ENCODE measurements around the gene CCDC192.

Gene CCDC192

DNA sequence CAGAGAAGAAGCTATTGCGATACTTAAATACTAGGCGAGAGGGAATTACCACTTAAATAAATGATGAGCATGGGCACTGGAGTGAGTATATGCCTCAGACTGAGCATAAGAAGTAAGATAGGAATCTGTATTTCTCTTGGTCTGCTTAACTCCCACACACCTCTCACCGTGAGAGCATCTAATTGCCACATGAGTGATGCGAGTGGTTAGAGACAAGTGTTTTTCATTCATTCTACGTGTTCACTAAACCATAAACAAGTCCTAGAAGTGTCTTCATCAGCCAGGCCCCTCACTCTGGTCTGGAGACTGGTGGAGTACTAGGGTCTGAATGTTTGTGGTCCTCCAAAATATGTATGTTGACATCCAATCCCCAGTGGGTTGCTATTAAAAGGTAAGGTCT is 230.2 kb downstream of the CCDC192 start:
- Mint-ChIP-seq H3K4me3 (no peak overlapping the region), H3K9me3 (no peaks in the 10 kb centered on the region), H3K27ac (no peak overlapping the region), H3K36me3 (no peaks in the 10 kb centered on the region), H3K4me1 (no peaks in the 10 kb centered on the region), H3K27me3 (no peaks in the 10 kb centered on the region)
- ATAC-seq = no peak

DNA sequence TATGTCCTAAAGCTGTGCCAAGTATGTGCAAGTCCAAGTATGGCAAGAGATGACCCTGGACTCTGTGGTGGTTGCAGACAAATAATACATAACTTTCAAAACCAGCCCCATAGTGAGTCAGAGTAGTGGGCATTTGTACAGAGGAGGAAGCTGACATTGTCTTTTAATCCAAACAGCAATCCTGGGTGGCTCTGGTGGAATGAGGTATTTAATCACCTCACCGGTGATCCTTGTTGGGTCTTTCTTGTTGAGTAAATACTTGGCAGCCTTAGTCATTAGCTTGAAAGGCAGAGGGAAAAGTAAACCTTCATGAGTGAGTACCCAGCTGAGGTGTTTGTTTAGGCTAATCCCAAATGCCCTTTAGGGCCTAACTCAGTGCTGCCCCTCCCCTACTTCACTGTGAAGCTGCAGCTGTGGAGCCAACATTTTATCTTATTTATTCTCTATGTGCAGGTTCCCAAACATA is 231.6 kb downstream of the CCDC192 start:
- Mint-ChIP-seq H3K27ac (no peak overlapping the region), H3K9me3 (no peaks in the 10 kb centered on the region), H3K27me3 (no peaks in the 10 kb centered on the region), H3K36me3 (no peaks in the 10 kb centered on the region), H3K4me1 (no peaks in the 10 kb centered on the region), H3K4me3 (no peak overlapping the region)
- no peak for ATAC-seq

DNA sequence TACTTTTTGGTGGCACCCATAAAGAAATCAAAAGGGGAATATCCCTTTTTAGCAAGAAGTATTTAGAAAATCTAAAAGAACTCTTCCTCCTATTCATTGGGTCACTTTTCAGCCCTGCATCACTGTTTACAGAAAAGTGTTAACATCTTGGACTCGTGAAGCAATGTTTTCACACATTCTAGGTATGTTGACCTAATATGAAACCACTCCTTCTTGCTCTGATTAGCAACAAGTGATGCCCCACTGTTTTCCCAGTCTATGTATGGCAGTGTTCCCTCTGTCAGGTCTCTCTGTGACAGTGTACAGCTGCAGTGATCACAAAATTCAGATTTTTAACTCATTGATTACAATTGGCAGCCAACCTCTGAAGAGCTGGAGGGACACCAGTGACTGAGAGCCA is 232.2 kb downstream of the CCDC192 start:
- ATAC-seq = no peak
- no peak overlapping the region for H3K4me3 Mint-ChIP-seq
- no peak overlapping the region for H3K27ac Mint-ChIP-seq
- H3K9me3 Mint-ChIP-seq = no peaks in the 10 kb centered on the region
- H3K36me3 Mint-ChIP-seq = no peaks in the 10 kb centered on the region
- H3K27me3 Mint-ChIP-seq = no peaks in the 10 kb centered on the region
- H3K4me1 Mint-ChIP-seq = no peaks in the 10 kb centered on the region

DNA sequence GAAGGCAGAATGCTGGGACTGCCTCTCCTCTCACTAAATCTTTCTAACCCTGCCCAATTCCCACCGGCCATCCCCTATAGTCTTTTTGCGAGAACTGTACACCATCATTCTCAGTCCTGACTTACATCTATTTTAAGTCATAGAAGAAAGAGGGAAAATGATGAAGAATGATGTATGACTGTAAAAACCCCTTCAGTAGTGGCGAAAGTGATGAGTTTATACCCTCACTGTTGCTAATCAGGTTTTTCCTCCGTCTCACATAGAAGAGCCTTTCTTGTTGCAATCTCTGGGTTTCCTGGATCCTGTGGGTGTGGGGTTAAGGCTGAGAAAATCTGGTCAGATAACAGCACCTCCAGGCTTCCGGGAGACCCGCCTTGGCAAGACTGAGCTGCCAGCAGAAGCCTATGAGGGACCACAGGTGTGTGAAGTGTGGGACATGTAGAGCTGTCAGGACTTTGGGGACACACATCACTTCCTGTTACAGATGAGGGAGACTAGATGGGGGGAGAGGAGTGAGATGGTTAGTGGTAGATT is 233.3 kb downstream of the CCDC192 start:
- Mint-ChIP-seq H3K27me3 (no peaks in the 10 kb centered on the region), H3K4me1 (no peaks in the 10 kb centered on the region), H3K27ac (no peak overlapping the region), H3K9me3 (no peaks in the 10 kb centered on the region), H3K36me3 (peaks cover 7% of the 10 kb centered on the region), H3K4me3 (no peak overlapping the region)
- ATAC-seq = no peak

DNA sequence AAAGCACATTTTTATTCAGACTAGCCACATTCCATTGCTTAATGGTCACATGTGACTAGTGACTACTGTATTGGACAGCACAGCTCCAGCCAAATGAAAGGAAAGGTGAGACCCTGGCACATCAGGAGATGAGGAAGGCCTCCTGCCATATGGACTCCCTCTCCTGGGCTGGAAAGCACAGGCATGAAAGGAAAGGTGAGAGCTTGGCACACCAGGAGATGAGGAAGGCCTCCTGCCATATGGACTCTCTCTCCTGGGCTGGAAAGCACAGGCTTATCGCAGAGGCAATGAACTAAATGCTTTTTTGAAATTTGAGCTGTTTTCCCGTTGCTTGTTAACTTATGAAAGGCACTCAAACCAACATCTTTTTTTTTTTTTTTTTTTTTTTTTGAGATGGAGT is 235.6 kb downstream of the CCDC192 start:
- H3K27me3 Mint-ChIP-seq = no peaks in the 10 kb centered on the region
- no peaks in the 10 kb centered on the region for H3K9me3 Mint-ChIP-seq
- no peak for ATAC-seq
- H3K27ac Mint-ChIP-seq = no peak overlapping the region
- H3K36me3 Mint-ChIP-seq = peaks cover 11% of the 10 kb centered on the region
- H3K4me3 Mint-ChIP-seq = no peak overlapping the region
- no peaks in the 10 kb centered on the region for H3K4me1 Mint-ChIP-seq

DNA sequence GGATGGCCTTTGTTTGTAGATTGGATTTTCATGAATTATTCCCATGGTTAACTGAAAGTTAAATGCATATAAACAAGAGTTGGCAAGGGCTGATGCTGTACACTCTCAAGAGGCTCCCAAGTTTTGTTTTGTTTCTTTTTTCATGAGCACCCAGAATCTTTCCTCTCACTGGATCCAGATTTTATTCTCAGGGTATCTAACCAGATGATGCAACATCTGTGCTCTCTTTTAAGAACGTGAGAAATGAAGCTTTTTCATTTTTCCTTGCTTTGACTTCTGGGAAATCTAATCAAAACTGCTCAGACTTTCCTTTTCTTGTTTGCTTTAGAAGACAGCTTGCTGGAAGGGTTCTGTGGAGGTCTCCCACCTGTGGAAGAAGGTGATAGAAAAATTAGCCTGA is 237.7 kb downstream of the CCDC192 start:
- Mint-ChIP-seq H3K4me1 (no peaks in the 10 kb centered on the region), H3K27ac (no peak overlapping the region), H3K27me3 (no peaks in the 10 kb centered on the region), H3K4me3 (no peak overlapping the region), H3K9me3 (no peaks in the 10 kb centered on the region), H3K36me3 (peaks cover 11% of the 10 kb centered on the region)
- no peak for ATAC-seq

DNA sequence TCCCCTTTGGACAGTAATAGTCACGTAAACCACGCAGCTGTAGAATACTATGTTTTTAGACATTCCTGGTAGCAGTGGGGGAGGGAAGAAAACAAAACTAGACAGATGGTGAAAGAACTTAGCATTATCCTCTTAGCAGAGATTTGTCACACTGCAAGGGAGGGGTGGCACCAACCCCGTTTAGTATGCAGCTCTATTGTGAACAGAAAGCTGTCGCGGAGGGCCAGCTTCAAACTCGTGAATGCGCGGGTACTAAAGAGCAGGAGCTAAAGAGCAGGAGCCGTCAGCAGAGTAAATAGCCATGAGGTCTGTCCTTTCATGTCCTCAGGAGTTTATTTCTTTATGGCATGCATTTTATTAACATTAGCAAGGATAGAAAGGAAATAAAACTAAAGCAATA is 238.5 kb downstream of the CCDC192 start:
- Mint-ChIP-seq H3K4me3 (no peak overlapping the region), H3K27me3 (no peaks in the 10 kb centered on the region), H3K9me3 (no peaks in the 10 kb centered on the region), H3K27ac (no peak overlapping the region), H3K36me3 (peaks cover 11% of the 10 kb centered on the region), H3K4me1 (no peaks in the 10 kb centered on the region)
- ATAC-seq = no peak

DNA sequence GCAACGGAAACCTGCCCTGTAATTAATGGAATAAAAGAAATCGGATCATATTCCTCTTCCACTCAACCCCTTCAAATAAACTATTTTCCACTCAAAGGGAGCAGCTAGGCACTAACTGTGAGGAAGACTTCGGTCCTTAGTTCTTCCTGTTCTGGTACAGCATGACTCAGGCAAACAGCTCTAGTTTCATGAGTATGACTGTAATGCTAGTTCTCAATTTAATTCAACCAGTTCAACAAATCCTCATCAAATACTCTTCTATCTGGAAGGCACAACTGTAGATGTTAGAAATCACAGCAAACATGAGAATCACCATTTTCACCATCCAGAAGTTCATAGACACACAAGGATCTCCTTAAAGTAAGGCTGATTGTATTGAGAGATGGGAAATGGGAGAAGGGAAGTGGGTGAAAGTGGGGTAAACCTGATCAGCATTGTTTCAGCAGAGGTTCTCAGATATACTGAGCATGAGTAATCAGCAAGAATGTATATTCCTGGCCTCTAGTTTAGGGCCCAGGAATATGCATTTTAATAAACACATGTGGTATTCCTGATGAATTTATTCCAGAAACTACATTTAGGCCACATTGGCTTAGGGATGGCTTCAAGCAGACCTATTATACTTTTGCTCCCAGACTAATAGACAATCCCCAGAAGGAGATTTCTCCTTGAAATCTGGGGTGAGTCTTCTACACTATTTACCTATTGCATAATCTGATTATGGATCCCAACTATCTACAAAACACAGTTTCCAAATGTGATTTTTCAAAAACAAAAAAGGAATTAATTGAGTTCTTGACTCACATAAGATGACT is 239.3 kb downstream of the CCDC192 start:
- no peaks in the 10 kb centered on the region for H3K9me3 Mint-ChIP-seq
- no peak for ATAC-seq
- H3K27ac Mint-ChIP-seq = no peak overlapping the region
- H3K27me3 Mint-ChIP-seq = no peaks in the 10 kb centered on the region
- no peaks in the 10 kb centered on the region for H3K4me1 Mint-ChIP-seq
- no peak overlapping the region for H3K4me3 Mint-ChIP-seq
- peaks cover 11% of the 10 kb centered on the region for H3K36me3 Mint-ChIP-seq

DNA sequence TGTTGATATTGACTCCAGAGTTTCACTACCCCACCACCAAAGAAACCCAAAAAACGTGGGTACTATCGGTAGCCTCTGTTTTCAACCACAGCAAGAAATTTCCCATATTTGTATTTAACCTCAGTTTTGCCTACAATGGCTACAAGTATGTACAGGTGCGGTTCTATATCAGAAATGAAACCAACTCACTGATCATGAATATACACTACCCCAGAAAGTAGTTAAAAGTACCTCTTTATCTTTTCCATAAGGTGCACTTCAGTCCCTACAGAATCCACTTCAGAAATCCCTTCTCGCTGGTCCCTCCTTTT is 239.8 kb downstream of the CCDC192 start:
- H3K4me3 Mint-ChIP-seq = no peak overlapping the region

DNA sequence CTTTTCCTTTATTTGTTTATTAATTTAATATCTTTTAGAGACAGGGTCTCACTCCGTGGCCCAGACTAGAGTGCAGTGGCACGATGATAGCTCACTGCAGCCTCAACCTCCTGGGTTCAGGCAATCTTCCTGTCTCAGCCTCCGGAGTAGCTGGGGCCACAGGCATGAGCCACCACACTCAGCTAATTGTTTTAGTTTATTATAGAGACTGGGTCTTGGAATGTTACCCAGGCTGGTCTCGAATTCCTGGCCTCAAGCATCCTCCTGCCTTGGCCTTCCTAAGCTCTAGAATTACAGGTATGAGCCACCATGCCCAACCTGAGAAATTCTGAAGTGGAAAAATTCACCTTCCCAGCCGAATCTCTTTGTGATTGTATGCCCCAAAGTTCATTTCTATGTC is 240.9 kb downstream of the CCDC192 start:
- Mint-ChIP-seq H3K9me3 (no peaks in the 10 kb centered on the region), H3K4me1 (no peaks in the 10 kb centered on the region), H3K36me3 (peaks cover 18% of the 10 kb centered on the region), H3K27me3 (no peaks in the 10 kb centered on the region), H3K4me3 (no peak overlapping the region), H3K27ac (no peak overlapping the region)
- no peak for ATAC-seq

More for the DNA sequence above, 239.8 kb downstream of the CCDC192 start:
- no peaks in the 10 kb centered on the region for H3K27me3 Mint-ChIP-seq
- peaks cover 16% of the 10 kb centered on the region for H3K36me3 Mint-ChIP-seq
- H3K9me3 Mint-ChIP-seq = no peaks in the 10 kb centered on the region
- no peak overlapping the region for H3K27ac Mint-ChIP-seq
- no peak for ATAC-seq
- no peaks in the 10 kb centered on the region for H3K4me1 Mint-ChIP-seq

DNA sequence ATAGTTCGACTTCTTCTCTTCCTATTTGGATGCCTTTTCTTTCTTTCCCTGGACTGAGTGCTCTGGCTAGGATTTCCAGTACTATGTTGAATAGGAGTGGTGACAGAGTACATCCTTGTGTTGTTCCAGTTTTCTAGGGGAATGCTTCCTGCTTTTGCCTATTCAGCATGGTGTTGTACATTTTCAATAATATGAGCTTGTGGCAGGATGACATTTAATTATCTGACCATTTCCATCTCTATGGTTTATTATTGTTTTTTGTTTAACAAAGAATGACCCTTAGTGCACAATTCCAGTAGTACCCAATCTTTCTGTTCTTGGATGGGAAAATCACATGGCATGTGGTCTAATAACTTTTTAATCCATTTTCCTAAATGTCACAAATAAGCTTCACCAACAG is 244.8 kb downstream of the CCDC192 start:
- no peaks in the 10 kb centered on the region for H3K9me3 Mint-ChIP-seq
- H3K27ac Mint-ChIP-seq = no peak overlapping the region
- no peak overlapping the region for H3K4me3 Mint-ChIP-seq
- H3K36me3 Mint-ChIP-seq = peaks cover 18% of the 10 kb centered on the region
- ATAC-seq = no peak
- no peaks in the 10 kb centered on the region for H3K27me3 Mint-ChIP-seq
- H3K4me1 Mint-ChIP-seq = no peaks in the 10 kb centered on the region

DNA sequence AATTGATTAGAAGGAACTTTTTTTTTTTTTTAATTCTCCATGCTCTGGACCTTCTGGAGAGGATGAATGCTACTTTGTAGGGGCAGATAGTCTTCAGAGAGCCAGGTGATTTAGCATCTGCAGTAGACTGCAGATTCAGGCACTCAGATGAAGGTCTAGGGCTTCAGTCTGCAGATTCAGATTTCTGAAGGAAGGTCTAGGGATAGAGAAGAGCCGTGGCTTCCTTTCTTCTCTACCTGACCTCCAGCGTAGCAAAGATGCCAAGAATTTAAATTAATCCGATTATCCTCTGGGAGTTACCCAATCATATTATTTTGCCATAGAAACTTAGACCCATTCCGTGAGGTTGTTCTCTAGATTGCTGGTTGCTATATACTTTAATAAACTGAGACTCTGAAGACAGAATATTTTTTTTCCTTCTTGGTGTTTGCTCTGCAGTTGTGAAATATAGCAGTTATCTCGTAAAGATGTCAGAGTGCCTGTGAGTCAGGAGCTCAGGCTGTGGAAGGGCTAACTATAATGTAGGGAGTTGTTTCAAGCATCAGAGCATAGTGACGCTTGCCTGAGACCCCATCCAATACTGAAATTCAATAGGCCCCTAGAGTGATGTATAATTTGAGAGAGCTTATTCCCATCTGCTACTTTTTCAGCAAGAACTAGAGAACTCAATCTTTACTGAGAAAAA is 247.7 kb downstream of the CCDC192 start:
- Mint-ChIP-seq H3K4me3 (no peak overlapping the region), H3K27me3 (no peaks in the 10 kb centered on the region)

DNA sequence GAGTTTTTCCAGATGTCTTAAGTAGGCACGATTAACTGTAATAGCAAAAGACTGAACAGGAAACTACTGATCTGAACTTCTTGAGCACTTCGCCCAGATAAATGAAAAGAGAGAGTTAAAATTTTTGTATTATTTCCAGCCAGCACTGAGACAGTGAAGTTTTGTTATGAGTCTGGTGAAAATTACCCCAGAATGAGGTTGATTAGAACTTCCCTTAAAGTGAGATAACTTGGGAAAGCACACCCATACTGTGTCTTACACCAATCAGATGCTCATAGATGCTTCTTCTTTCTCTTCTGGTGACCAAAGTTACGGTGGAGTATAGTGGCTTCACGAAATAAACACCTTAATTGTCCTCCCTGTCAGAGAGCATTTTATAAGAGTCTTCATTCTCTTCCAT is 248.6 kb downstream of the CCDC192 start:
- Mint-ChIP-seq H3K36me3 (peaks cover 44% of the 10 kb centered on the region), H3K4me1 (no peaks in the 10 kb centered on the region), H3K27ac (no peak overlapping the region), H3K9me3 (no peaks in the 10 kb centered on the region), H3K4me3 (no peak overlapping the region), H3K27me3 (no peaks in the 10 kb centered on the region)
- no peak for ATAC-seq

More for the DNA sequence above, 247.7 kb downstream of the CCDC192 start:
- no peaks in the 10 kb centered on the region for H3K9me3 Mint-ChIP-seq
- no peaks in the 10 kb centered on the region for H3K4me1 Mint-ChIP-seq
- peaks cover 36% of the 10 kb centered on the region for H3K36me3 Mint-ChIP-seq
- H3K27ac Mint-ChIP-seq = no peak overlapping the region
- ATAC-seq = no peak

DNA sequence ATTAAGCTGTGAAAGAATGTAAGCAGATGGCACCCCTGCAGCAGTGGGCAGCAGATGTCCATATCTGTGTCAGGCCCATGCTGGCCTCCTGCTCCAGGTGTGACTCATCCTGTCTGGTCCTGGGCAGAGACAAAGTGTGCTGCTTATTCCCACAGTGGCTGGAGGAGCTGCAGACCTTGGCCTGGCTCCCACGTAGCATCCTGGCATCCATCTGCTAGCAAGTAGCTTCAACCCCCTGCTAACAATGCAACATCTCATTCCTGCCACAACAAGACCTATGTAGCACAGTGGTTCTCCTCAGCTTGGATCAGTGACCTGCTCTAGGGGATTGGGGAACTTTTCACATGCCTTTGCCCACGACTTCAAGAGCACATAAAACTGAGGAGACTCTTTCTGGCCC is 254.0 kb downstream of the CCDC192 start:
- peaks cover 29% of the 10 kb centered on the region for H3K36me3 Mint-ChIP-seq

DNA sequence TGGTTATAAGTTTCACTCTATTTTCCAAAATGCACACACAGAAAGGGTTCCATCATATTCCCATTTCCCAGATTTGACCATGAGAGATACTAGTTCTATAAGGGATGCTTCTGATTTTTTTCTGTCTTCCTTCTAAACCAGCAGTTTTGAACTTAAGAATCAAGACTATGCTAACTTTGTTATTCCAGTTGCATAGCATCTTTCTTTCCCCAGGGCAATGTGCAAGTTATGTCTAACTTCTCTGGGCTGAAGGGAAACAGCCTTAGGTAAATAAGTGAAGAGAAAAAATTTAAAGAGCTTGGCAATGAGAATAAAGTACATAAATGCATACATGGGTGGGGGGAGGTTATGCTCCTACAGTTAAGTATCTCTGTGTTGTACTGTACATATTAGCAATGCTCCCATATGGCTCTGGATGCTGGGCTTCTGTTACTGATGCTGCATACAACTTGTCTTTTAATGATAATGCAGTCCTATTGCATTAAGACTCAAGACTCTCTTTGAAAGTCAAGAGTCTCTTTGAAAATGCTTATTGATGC is 254.6 kb downstream of the CCDC192 start:
- Mint-ChIP-seq H3K9me3 (no peaks in the 10 kb centered on the region), H3K4me3 (no peak overlapping the region), H3K4me1 (peaks cover 6% of the 10 kb centered on the region), H3K27me3 (no peaks in the 10 kb centered on the region), H3K36me3 (peaks cover 26% of the 10 kb centered on the region), H3K27ac (no peak overlapping the region)
- ATAC-seq = no peak

More for the DNA sequence above, 254.0 kb downstream of the CCDC192 start:
- Mint-ChIP-seq H3K9me3 (no peaks in the 10 kb centered on the region), H3K4me3 (no peak overlapping the region), H3K4me1 (peaks cover 6% of the 10 kb centered on the region), H3K27me3 (no peaks in the 10 kb centered on the region), H3K27ac (no peak overlapping the region)
- ATAC-seq = no peak

All from stimulated activated memory B cell treated with anti-CD40 and anti-IgM and Interleukin-4, amounts not matched to agents 10 μg/mL and 1 μg/mL and 100 μg/mL, for 72 hours (primary cell).